Sigmoid colon (tissue), 7 donors: ENCODE measurements around the gene TREM2. TPM values are rescaled to one million over a fixed set of nuclear protein-coding genes. Genes with fewer than 3 reads are reported as not detected.

ENCODE experiments used
- DNase-seq: peaks from one replicate; pipeline ENCODE4 v3.0.0-alpha.2; 2019
- H3K27ac ChIP-seq, 4 donors: fragments of 200-600 bp; sonication (generic); one replicate each; pipeline ENCODE4 v1.5.1; 2016 to 2019; ENCODE audit warnings: mild to moderate bottlenecking in 1 of 4
- H3K27me3 ChIP-seq, 3 donors: fragments of 200-600 bp; sonication (generic); one replicate each; pipeline ENCODE4 v1.5.1; 2019; ENCODE audit warnings: mild to moderate bottlenecking in 1 of 3
- H3K36me3 ChIP-seq, 4 donors: fragments of 200-600 bp; sonication (generic); one replicate each; pipeline ENCODE4 v1.5.1; 2016 to 2019
- H3K4me1 ChIP-seq, 4 donors: fragments of 200-600 bp; sonication (generic); one replicate each; pipeline ENCODE4 v1.5.1; 2017 to 2019
- H3K4me3 ChIP-seq, 4 donors: fragments of 200-600 bp; sonication (generic); one replicate each; pipeline ENCODE4 v1.5.1; 2017 to 2019; ENCODE audit warnings: mild to moderate bottlenecking in 2 of 4, moderate library complexity in 1 of 4
- H3K9me3 ChIP-seq, 4 donors: fragments of 200-600 bp in 3 of 4; sonication (generic) in 3 of 4; one replicate each; pipeline versions ENCODE4 v1.5.1 to v1.6.1; 2013 to 2019
- CTCF ChIP-seq, 4 experiments: fragments of 450-650 bp in 3 of 4; fragments of 200-600 bp in 1 of 4; IDR thresholded peaks; one replicate each; pipeline ENCODE4 v1.5.1; 2016 to 2019; ENCODE audit warnings: antibody characterized with exemption in 4 of 4, mild to moderate bottlenecking in 3 of 4, moderate library complexity in 2 of 4
- EP300 ChIP-seq, 4 donors: sonication (generic); formaldehyde crosslinking; IDR thresholded peaks; one replicate each; pipeline ENCODE4 v1.6.1; 2017; ENCODE audit warnings: antibody characterized with exemption in 4 of 4
- POLR2A ChIP-seq, 2 donors: fragments of 450-650 bp; IDR thresholded peaks; one replicate each; pipeline ENCODE4 v1.6.1; 2016; ENCODE audit warnings: antibody characterized with exemption in 2 of 2, mild to moderate bottlenecking in 2 of 2, moderate library complexity in 2 of 2
- POLR2AphosphoS5 ChIP-seq, 4 donors: sonication (generic); formaldehyde crosslinking; IDR thresholded peaks; one replicate each; pipeline ENCODE4 v1.6.1; 2017; ENCODE audit warnings: antibody characterized with exemption in 4 of 4
- WGBS, 2 donors: extraction: QIAGEN DNeasy Blood & Tissue Kit; methylation state at CpG; one replicate each; pipeline ENCODE4 v1.1.7; 2013; 5-methylcytosine and 5-hydroxymethylcytosine counted together
- intact Hi-C: fragments of 100-400 bp; cut with DNase I; formaldehyde crosslinking; loops from one replicate; pipeline ENCODE4 v1.15.1; 2023
- polyA plus RNA-seq, 3 donors: library from polyadenylated mRNA; stranded (reverse); fragments of 200-250 nt; gene quantifications; one replicate each; pipeline ENCODE4 v1.2.3, GENCODE V29; 2013
- total RNA-seq, 4 donors: library from RNA; depleted of rRNA; stranded (reverse); fragments of >200 nt; gene quantifications; one replicate each; pipeline ENCODE4 v1.1.0, GENCODE V29; 2016
- donor health status: healthy with polysubstance abuse.
- donor health status: Bipolar disorder and iron deficiency.
- donor health status: healthy.

TREM2 gene
- total and polyA plus RNA-seq, 7 donors, result 0.83 to 7.4 (median 3.4) TPM; not detected in 1

GRCh38 chr6:41200901-41201763, 38.2 kb upstream of the TREM2 start, which contains the start of gene TREML2:
Gene TREML2 (minus strand): TSS chr6:41201149. CDS start chr6:41201008, 141 bp downstream.
- Histone ChIP-seq H3K9me3 (no peaks in the 10 kb centered on the region), H3K27ac (peak within 1 kb of the TSS in 1 of 4 donors; percentile 18), H3K4me1 (no peaks in the 10 kb centered on the region), H3K27me3 (no peaks in the 10 kb centered on the region), H3K36me3 (no peaks in the 10 kb centered on the region), H3K4me3 (no peak within 1 kb of the TSS)
- intact Hi-C loops, result no loop called here
- no peak for TF ChIP-seq POLR2A (IDR thresholded peaks at IDR 0.05)
- TF ChIP-seq CTCF (IDR thresholded peaks at IDR 0.05), result no peak
- WGBS, 2 donors, result 34 to 40% methylated on average over 12 of the region's 12 CpGs
- DNase-seq, result no peak

GRCh38 chr6:41200296-41200900, 37.5 kb upstream of the TREM2 start:
- no peak for TF ChIP-seq CTCF (IDR thresholded peaks at IDR 0.05)
- no peak for TF ChIP-seq POLR2AphosphoS5 (IDR thresholded peaks at IDR 0.05)
- TF ChIP-seq POLR2A (IDR thresholded peaks at IDR 0.05), result no peak
- no peak for TF ChIP-seq EP300 (IDR thresholded peaks at IDR 0.05)
- Histone ChIP-seq H3K36me3 (no peaks in the 10 kb centered on the region), H3K4me3 (no peak overlapping the region), H3K9me3 (no peaks in the 10 kb centered on the region), H3K27me3 (no peaks in the 10 kb centered on the region), H3K27ac (peak overlapping the region in 1 of 4 donors; percentile 18), H3K4me1 (no peaks in the 10 kb centered on the region)
- no peak for DNase-seq
- intact Hi-C loops, result no loop called here
- 49 to 84% methylated on average over 2 of the region's 2 CpGs for WGBS, 2 donors

GRCh38 chr6:41199552-41200246, 36.8 kb upstream of the TREM2 start:
- no peak for DNase-seq
- Histone ChIP-seq H3K27me3 (peaks cover 0 to under 1% (median 0%) of the 10 kb centered on the region in 3 donors), H3K27ac (no peak overlapping the region), H3K4me3 (no peak overlapping the region), H3K36me3 (no peaks in the 10 kb centered on the region), H3K4me1 (no peaks in the 10 kb centered on the region), H3K9me3 (no peaks in the 10 kb centered on the region)
- WGBS, 2 donors, result 75 to 93% methylated on average over 1 of the region's 1 CpG
- intact Hi-C loops, result no loop called here
- TF ChIP-seq POLR2A (IDR thresholded peaks at IDR 0.05) (no peak), POLR2AphosphoS5 (IDR thresholded peaks at IDR 0.05) (no peak), CTCF (IDR thresholded peaks at IDR 0.05) (no peak), EP300 (IDR thresholded peaks at IDR 0.05) (no peak)

- intact Hi-C loops, result no loop called here
- H3K27me3 ChIP-seq, result peaks cover 0 to 10% (median 0%) of the 10 kb centered on the region in 3 donors
- TF ChIP-seq EP300 (IDR thresholded peaks at IDR 0.05), result no peak
- TF ChIP-seq CTCF (IDR thresholded peaks at IDR 0.05), result no peak
- TF ChIP-seq POLR2A (IDR thresholded peaks at IDR 0.05), result no peak
- no peak for TF ChIP-seq POLR2AphosphoS5 (IDR thresholded peaks at IDR 0.05)
These were observed 34.3 kb upstream of the TREM2 start for GRCh38 chr6:41197234-41197633.

More at GRCh38 chr6:41197234-41197633, 34.3 kb upstream of the TREM2 start:
- Histone ChIP-seq H3K9me3 (no peaks in the 10 kb centered on the region), H3K4me1 (no peaks in the 10 kb centered on the region), H3K4me3 (no peak overlapping the region), H3K27ac (no peak overlapping the region), H3K36me3 (no peaks in the 10 kb centered on the region)
- DNase-seq, result no peak
- WGBS, 2 donors, result 95% methylated on average over 3 of the region's 3 CpGs
